Memory B cell (primary cell): ENCODE results near the gene HNRNPL.
"Not testable (repeated sequence)": the region's sequence is repeated elsewhere in the genome, so short reads cannot be mapped to it uniquely, and the experiment has no call there.

ENCODE experiments used
- ATAC-seq: fragments of 150-1000 bp; cut with Tn5 transposase; 2 replicates; pipeline ENCODE4 v1.10.0; 2021; ENCODE audit warnings: low read depth, mild to moderate bottlenecking, moderate library complexity
- DNase-seq, 2 donors: peaks; one replicate each; pipeline ENCODE4 v3.0.0; 2022; ENCODE audit warnings: low spot score in 2 of 2
- H3K27ac Mint-ChIP-seq: one replicate; pipeline ENCODE4 v1.8.0; 2022; ENCODE audit warnings: mild to moderate bottlenecking, moderate library complexity, mixed read lengths
- H3K27me3 Mint-ChIP-seq: one replicate; pipeline ENCODE4 v1.8.0; 2022; ENCODE audit warnings: mixed read lengths
- H3K36me3 Mint-ChIP-seq: one replicate; pipeline ENCODE4 v1.8.0; 2022; ENCODE audit warnings: mild to moderate bottlenecking, mixed read lengths
- H3K4me1 Mint-ChIP-seq: one replicate; pipeline ENCODE4 v1.8.0; 2022; ENCODE audit warnings: mixed read lengths
- H3K4me3 Mint-ChIP-seq: one replicate; pipeline ENCODE4 v1.8.0; 2022; ENCODE audit warnings: mild to moderate bottlenecking, moderate library complexity, mixed read lengths
- H3K9me3 Mint-ChIP-seq: one replicate; pipeline ENCODE4 v1.8.0; 2022; ENCODE audit warnings: mixed read lengths

The HNRNPL gene

DNA sequence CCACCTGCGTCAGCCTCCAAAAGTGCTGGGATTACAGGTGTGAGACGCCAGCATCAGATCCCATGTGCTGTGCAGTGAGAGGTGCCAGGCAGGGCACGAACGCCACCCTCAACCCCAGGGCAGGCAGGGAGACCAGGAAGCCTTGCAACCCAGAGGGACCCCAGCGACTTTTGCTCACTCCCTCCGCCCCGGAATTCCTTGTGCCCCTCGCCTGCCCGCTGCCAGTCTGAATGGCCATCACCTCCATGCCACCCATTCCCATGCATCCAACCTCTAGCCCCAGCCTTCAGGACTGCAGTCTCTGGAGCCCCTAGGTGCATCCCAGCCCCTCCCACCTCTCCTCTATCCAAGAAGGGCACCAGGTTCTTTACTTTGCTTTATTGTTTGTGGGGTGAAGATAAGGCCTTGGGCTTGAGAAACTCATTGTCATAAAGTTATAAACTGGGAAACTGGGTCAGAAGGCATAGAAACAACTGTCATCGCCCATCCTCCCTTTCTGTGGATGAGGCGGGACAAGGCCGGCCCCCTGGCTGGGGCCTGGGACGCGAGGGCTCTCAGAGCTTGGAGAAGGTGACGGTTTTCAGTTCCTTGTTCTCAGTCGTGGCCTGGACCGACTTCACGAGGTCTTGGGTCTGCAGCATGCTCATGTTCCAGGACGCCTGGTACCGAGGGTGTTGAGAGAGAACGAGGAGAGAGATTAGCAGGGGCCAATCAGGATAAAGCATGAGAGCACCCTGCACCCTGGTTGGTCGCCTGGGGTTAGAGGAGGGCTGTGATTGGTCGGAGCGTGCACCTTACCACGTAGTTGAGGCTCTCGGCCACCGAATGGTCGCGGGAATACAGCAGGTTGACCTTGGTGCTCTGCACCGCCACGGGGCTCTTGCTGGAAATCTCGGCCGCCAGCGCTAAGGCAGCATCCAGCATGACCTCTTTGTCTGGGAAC lies 34.5 kb downstream of the HNRNPL start:
- Mint-ChIP-seq H3K27ac (no peak overlapping the region), H3K36me3 (peaks cover 24% of the 10 kb centered on the region), H3K9me3 (no peaks in the 10 kb centered on the region), H3K27me3 (no peaks in the 10 kb centered on the region), H3K4me1 (peaks cover 2% of the 10 kb centered on the region), H3K4me3 (no peak overlapping the region)
- no peak for DNase-seq
- no peak for ATAC-seq

DNA sequence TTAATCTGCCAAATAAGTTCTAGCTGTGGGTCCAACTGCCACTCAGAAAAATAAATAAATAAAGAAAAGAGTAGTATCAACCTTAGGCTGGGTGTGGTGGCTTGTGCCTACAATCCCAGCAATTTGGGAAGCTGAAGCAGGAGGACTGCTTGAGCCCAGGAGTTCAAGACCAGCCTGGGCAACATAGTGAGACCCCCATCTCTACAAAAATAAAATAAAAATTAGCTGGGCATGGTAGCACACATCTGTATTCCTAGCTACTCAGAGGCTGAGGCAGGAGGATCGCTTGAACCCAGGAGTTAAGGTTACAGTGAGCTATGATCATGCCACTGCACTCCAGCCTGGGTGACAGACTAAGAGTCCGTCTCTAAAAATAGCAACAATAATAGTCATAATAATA lies 35.9 kb downstream of the HNRNPL start:
- not testable (repeated sequence) for H3K27me3 Mint-ChIP-seq

DNA sequence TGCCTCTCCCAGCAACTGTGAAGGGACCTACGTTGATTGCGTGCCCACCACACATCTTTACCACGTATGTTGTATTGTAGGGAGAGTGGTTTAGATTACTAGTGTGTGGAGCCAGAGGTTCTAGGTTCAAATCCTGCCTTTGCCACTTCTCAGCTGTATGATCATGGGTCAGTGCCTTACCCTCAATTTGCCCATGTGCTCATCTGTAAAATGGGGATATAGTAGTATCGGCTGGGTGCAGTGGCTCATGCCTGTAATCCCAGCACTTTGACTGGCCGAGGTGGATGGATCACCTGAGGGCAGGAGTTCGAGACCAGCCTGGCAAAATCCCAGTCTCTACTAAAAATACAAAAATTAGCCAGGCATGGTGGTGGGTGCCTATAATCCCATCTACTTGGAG lies 36.5 kb downstream of the HNRNPL start:
- DNase-seq (no peak), ATAC-seq (no peak)
- no peaks in the 10 kb centered on the region for H3K9me3 Mint-ChIP-seq
- H3K4me1 Mint-ChIP-seq, result no peaks in the 10 kb centered on the region
- H3K36me3 Mint-ChIP-seq, result peaks cover 22% of the 10 kb centered on the region
- H3K4me3 Mint-ChIP-seq, result no peak overlapping the region
- no peaks in the 10 kb centered on the region for H3K27me3 Mint-ChIP-seq
- H3K27ac Mint-ChIP-seq, result no peak overlapping the region

More for the DNA sequence above, 35.9 kb downstream of the HNRNPL start:
- not testable (repeated sequence) for H3K4me1 Mint-ChIP-seq, ATAC-seq, DNase-seq, H3K27ac Mint-ChIP-seq, H3K9me3 Mint-ChIP-seq, H3K4me3 Mint-ChIP-seq
- H3K36me3 Mint-ChIP-seq, result peaks cover 22% of the 10 kb centered on the region

DNA sequence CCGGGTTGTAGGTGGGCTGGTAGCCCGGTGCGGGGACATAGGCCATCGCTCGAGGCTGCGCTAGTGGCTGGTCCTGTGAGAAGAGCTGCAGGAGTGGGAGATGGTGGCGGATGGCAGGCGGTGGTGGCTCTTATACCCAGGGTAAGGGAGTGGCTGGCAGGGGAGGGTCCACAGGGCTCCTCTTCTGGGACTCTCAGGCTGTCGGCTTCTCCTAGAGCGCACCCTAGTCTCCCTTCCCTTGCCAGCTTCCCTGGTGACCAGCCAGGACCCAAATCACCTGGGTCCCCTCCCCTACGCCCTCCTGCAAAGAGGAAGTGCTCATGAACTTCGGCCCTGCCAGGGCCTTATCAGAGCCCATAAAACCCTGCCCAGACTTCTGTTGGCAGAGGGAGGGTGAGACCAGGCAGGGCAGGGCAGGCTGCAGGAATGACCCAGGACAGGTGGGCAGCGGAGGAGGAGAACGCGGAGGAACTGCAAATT lies 36.9 kb downstream of the HNRNPL start, which contains the start of gene LGALS4:
LGALS4 (minus strand) TSS at position 105 of the 480 bp plus-strand sequence; CDS start at position 46, 59 bp downstream.
- Mint-ChIP-seq H3K4me3 (no peak within 1 kb of the TSS), H3K4me1 (no peaks in the 10 kb centered on the region), H3K27me3 (no peaks in the 10 kb centered on the region), H3K36me3 (peaks cover 25% of the 10 kb centered on the region), H3K9me3 (peaks cover 1% of the 10 kb centered on the region), H3K27ac (peak within 1 kb of the TSS; percentile 14)
- no peak for ATAC-seq
- DNase-seq, result no peak

DNA sequence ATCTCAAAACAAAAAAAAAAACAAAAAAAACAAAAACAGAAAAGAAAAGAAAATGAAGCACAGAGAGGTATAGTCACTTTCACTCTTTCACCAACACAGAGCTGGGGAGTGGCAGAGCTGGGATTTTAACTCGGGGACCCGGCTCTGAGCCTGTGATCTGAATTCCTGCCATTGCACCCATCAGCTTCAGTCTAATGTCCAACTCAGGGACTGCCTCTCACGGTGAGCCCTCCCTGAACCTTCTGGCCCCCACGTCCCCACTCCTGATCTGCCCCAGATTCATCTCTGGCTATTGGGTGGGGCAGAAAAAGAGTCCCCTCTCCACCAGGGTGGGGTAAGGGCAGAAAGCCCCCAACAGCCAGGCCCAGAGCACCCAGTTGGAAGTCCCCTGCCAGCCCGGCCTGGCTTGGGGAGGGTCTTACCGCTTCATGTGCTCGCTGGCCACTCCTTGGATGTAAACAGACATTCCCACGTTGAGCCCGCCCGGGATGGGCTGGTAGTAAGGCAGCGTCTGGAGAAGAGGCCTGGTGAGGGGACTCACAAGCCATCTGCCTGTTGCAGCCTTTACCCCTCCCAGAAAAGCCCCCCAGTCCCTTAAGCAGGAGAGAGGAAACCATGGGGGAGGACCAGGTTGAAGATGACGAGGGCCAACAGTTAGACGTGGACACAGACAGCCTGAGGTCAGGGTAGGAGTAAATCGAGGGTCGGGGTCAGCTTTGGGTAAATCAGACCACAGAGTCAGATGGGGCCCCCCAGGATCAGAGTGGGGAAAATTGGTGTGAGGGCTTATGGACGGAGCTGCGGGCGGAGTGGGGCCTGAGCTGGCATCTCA lies 37.6 kb downstream of the HNRNPL start:
- ATAC-seq (no peak), DNase-seq (no peak)
- H3K4me1 Mint-ChIP-seq, result peaks cover 2% of the 10 kb centered on the region
- peaks cover 1% of the 10 kb centered on the region for H3K9me3 Mint-ChIP-seq
- peak overlapping the region; percentile 14 for H3K27ac Mint-ChIP-seq
- H3K4me3 Mint-ChIP-seq, result no peak overlapping the region
- no peaks in the 10 kb centered on the region for H3K27me3 Mint-ChIP-seq
- peaks cover 25% of the 10 kb centered on the region for H3K36me3 Mint-ChIP-seq

DNA sequence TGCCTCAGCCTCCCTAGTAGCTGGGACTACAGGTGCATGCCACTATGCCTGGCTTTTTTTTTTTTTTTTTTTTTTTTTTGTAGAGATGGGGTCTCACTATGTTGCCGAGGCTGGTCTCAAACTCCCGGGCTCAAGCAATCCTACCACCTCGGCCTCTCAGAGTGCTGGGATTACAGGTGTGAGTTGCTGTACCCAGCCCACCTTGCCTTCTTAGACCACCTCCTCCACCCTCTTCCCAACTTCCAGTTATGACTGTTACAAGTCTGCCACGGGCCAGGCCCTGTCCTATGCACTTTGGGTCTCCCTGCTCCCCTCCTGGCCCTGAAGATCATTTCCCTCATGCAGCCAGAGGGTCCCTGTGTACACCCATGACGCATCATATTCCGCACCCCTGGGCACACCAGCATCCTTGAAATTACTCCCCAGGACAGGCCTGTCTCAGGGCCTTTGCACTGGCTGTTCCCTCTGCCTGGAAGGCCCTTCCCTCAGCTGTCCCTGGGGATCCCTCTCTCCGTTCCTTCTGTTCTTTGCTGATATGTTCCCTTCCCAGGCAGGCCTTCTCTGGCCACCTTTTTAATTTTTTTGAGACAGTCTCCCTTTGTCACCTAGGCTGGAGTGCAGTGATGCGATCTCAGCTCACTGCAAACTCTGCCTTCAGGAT lies 40.1 kb downstream of the HNRNPL start:
- peaks cover 1% of the 10 kb centered on the region for H3K9me3 Mint-ChIP-seq
- peaks cover 9% of the 10 kb centered on the region for H3K4me1 Mint-ChIP-seq
- DNase-seq, result no peak
- H3K4me3 Mint-ChIP-seq, result no peak overlapping the region
- no peak for ATAC-seq
- peaks cover 9% of the 10 kb centered on the region for H3K36me3 Mint-ChIP-seq
- H3K27ac Mint-ChIP-seq, result no peak overlapping the region
- no peaks in the 10 kb centered on the region for H3K27me3 Mint-ChIP-seq

DNA sequence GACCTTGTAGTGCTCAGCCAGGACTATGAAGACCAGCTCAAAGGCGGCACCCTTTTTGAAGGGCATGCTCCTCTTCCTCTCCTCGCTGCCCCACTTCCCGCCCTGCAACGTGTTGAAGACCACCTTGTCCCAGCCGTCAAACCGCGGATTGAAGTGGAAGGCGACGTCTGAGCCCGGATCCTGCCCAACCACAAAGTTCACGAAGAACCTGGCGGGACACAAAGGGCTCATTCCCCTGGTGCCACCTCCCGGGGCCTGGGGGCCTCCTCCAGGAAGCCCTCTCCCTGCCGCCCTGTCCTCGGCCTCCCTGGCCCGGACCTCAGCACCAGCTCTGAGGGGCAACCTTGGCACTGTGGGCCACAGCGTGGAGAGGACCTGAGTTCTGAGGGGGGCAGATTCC lies 41.0 kb downstream of the HNRNPL start:
- DNase-seq (no peak), ATAC-seq (no peak)
- no peak overlapping the region for H3K4me3 Mint-ChIP-seq
- H3K4me1 Mint-ChIP-seq, result peaks cover 9% of the 10 kb centered on the region
- no peaks in the 10 kb centered on the region for H3K27me3 Mint-ChIP-seq
- no peak overlapping the region for H3K27ac Mint-ChIP-seq
- peaks cover 1% of the 10 kb centered on the region for H3K9me3 Mint-ChIP-seq
- peaks cover 11% of the 10 kb centered on the region for H3K36me3 Mint-ChIP-seq

DNA sequence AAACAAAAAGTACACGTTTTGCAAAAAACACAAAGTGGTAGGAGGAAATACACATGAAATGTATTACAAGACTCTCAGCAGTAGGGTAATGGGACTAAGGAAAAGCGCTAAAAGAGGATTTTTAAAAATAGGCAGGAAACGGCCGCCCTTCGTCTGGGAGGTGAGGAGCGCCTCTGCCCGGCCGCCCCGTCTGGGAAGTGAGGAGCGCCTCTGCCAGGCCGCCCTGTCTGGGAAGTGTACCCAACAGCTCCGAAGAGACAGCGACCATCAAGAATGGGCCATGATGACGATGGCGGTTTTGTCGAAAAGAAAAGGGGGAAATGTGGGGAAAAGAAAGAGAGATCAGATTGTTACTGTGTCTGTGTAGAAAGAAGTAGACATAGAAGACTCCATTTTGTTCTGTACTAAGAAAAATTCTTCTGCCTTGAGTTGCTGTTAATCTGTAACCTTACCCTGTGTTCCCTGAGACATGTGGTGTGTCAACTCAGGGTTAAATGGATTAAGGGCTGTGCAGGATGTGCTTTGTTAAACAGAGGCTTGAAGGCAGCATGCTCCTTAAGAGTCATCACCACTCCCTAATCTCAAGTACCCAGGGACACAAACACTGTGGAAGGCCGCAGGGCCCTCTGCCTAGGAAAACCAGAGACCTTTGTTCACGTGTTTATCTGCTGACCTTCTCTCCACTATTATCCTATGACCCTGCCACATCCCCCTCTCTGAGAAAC lies 42.2 kb downstream of the HNRNPL start:
- H3K27ac Mint-ChIP-seq, H3K9me3 Mint-ChIP-seq, H3K4me1 Mint-ChIP-seq, ATAC-seq, H3K4me3 Mint-ChIP-seq, H3K27me3 Mint-ChIP-seq, DNase-seq: not testable (repeated sequence)
- H3K36me3 Mint-ChIP-seq, result peaks cover 11% of the 10 kb centered on the region

DNA sequence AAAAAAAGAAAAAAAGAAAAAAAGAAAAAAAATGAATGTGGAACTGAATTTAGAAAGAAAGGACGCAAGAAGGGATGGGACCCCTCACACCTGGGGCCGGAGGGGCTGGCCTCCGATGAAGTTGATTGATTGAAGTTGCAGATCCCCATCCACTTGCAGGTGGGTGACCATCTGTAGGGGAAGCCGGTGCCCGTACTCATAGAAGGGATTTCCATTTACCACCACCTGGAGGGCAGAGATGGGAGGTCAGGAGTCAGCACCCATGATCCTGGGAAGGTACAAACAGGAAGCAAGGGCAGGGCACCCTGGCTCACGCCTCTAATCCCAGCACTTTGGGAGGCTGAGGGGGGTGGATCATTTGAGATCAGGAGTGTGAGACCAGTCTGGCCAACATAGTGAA lies 43.4 kb downstream of the HNRNPL start:
- Mint-ChIP-seq H3K4me1 (peaks cover 9% of the 10 kb centered on the region), H3K4me3 (no peak overlapping the region), H3K27me3 (no peaks in the 10 kb centered on the region), H3K9me3 (peaks cover 1% of the 10 kb centered on the region), H3K27ac (no peak overlapping the region), H3K36me3 (peaks cover 8% of the 10 kb centered on the region)
- ATAC-seq (no peak), DNase-seq (no peak)

DNA sequence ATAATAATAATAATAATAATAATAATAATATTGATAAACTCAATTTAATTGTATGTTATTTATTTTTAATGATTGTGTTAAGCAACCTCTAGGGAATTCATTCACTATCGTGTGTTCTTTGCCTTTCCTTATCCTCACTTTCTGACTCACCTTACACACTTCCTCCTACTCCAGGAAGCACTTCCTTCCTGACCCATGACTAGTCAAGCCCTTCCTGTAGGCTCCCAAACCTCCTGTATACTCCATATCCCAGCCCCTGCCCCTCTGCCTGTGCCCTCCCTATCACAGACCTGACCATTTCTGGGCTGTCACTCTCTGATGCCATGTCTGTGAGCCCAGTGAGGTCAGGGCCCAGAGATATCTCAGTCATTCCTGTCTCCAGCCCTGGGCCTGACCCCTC lies 44.6 kb downstream of the HNRNPL start:
- peaks cover 1% of the 10 kb centered on the region for H3K9me3 Mint-ChIP-seq
- peak overlapping the region; percentile 7 for H3K27ac Mint-ChIP-seq
- H3K36me3 Mint-ChIP-seq, result peaks cover 8% of the 10 kb centered on the region
- ATAC-seq (no peak), DNase-seq (no peak)
- H3K4me1 Mint-ChIP-seq, result peaks cover 9% of the 10 kb centered on the region
- no peak overlapping the region for H3K4me3 Mint-ChIP-seq
- H3K27me3 Mint-ChIP-seq, result no peaks in the 10 kb centered on the region

DNA sequence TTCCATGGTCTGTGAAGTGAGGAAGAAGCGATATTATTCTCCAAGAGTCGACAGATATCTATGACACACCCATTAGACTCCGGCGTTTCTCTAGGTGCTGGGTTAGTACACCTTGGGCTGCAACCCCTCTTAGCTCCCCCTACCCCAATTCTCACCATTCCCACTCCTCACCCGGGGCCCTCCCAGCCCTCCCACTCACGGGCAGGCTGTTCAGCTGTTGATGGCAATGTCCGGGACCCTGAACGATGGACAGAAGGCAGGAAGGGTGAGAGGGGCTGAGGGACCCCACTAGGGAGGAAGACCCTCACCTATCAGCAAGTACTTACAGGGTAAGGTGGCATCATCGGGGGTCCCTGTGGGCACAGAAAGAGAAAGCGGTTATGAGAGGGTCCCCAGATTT lies 46.2 kb downstream of the HNRNPL start:
- Mint-ChIP-seq H3K9me3 (peaks cover 1% of the 10 kb centered on the region), H3K27me3 (no peaks in the 10 kb centered on the region), H3K36me3 (peaks cover 8% of the 10 kb centered on the region), H3K4me1 (peaks cover 9% of the 10 kb centered on the region), H3K27ac (no peak overlapping the region), H3K4me3 (no peak overlapping the region)
- ATAC-seq (no peak), DNase-seq (no peak)

DNA sequence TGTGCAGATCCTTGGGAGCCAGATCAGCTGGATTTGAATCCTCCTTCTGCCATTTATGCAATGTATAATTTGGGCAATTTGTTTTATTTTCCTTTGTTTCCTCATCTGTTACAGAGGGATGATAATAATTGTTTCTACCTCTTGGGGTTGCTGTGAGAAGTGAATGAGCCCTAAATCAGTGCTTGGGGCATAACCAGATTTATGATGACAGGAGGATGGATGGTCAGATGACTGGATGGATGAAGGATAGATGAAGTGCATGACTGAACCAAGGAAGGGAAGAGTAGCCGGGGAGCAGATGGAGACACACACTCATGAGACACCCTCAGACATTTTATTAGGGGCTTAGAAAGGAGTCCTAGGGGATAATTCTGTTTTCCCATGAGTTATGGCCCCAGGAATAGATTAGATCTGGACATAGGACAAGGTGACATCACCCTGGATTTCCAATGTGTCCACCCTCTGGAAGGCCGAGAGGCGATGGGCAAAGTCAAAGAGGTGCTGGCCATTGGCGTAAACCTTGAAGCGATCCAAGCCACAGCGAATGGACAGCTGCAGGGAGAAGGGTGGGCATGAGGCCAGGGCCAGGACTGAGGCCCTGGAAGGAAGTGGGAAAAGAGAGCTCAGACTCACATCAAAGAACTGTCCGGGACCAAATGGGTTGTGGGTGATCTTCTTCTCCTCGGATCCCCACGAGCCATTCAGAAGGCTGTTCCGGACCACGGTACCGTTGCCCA lies 48.3 kb downstream of the HNRNPL start:
- peaks cover 6% of the 10 kb centered on the region for H3K36me3 Mint-ChIP-seq

More for the DNA sequence above, 48.3 kb downstream of the HNRNPL start:
- peaks cover 5% of the 10 kb centered on the region for H3K4me1 Mint-ChIP-seq
- H3K4me3 Mint-ChIP-seq, result no peak overlapping the region
- ATAC-seq (no peak), DNase-seq (no peak)
- H3K27me3 Mint-ChIP-seq, result no peaks in the 10 kb centered on the region
- no peak overlapping the region for H3K27ac Mint-ChIP-seq
- H3K9me3 Mint-ChIP-seq, result no peaks in the 10 kb centered on the region
